Tibial artery (tissue), 4 donors: Measurements from ENCODE around the gene MSMP.
A peak's percentile ranks its signal among the peaks of the same experiment; 100 is the strongest.

Experiments
- DNase-seq, 2 donors: peaks; one replicate each; pipeline ENCODE4 v3.0.0-alpha.2; 2019
- H3K27ac ChIP-seq, 2 donors: fragments of 200-600 bp; sonication (generic) in 1 of 2; 1 replicate in 1 of 2; 2 replicates in 1 of 2; pipeline ENCODE4 v1.5.1; 2018 to 2019; ENCODE audit warnings: mild to moderate bottlenecking in 1 of 2
- H3K27me3 ChIP-seq, 2 donors: fragments of 200-600 bp; sonication (generic) in 1 of 2; one replicate each; pipeline versions ENCODE4 v1.5.1 to v1.6.0; 2016 to 2019
- H3K36me3 ChIP-seq, 3 donors: fragments of 200-600 bp; sonication (generic) in 2 of 3; one replicate each; pipeline ENCODE4 v1.5.1; 2016 to 2019; ENCODE audit warnings: mild to moderate bottlenecking in 2 of 3
- H3K4me1 ChIP-seq, 4 donors: fragments of 200-600 bp; sonication (generic) in 2 of 4; 1 replicate in 3 of 4; 2 replicates in 1 of 4; pipeline ENCODE4 v1.5.1; 2016 to 2019
- H3K4me3 ChIP-seq, 2 donors: fragments of 200-600 bp; sonication (generic) in 1 of 2; 1 replicate in 1 of 2; 2 replicates in 1 of 2; pipeline ENCODE4 v1.5.1; 2018 to 2019; ENCODE audit warnings: mild to moderate bottlenecking in 2 of 2
- H3K9me3 ChIP-seq, 3 donors: fragments of 200-600 bp; sonication (generic) in 1 of 3; one replicate each; pipeline ENCODE4 v1.5.1; 2016 to 2019
- CTCF ChIP-seq, 2 experiments: fragments of 200-600 bp in 1 of 2; fragments of 450-650 bp in 1 of 2; IDR thresholded peaks; one replicate each; pipeline ENCODE4 v1.5.1; 2017 to 2019; ENCODE audit warnings: antibody characterized with exemption in 2 of 2, mild to moderate bottlenecking in 1 of 2, moderate library complexity in 1 of 2
- intact Hi-C: fragments of 100-400 bp; cut with DNase I; formaldehyde crosslinking; loops from one replicate; pipeline ENCODE4 v1.15.0; 2023; ENCODE audit warnings: low total_unique reads

MSMP gene

DNA sequence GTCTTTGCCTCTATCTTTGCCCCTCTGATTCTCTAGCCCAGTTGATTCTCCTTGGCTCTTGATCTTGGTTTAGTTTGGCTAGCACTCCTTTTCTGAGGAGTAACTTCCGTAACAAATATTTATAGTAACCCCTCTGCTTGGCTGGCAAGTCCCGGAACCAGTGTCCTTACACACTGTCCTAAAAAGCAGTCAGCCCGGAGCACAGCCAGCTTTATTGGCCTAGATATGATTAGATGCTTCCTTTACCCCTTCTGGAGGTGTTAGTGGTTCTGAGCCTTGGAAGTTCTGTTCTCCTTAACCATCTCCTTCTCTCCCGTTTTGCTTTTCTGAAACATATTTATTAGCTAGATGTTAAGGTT, 17.0 kb upstream of the MSMP start:
- Histone ChIP-seq H3K27ac (peak overlapping the region; percentile 54 to 59), H3K4me3 (no peak overlapping the region), H3K27me3 (no peaks in the 10 kb centered on the region), H3K36me3 (no peaks in the 10 kb centered on the region), H3K4me1 (peaks cover 0 to 23% (median 18%) of the 10 kb centered on the region in 4 donors), H3K9me3 (no peaks in the 10 kb centered on the region)
- intact Hi-C loops, result no loop called here
- peak; percentile 70 to 74 for DNase-seq
- no peak for TF ChIP-seq CTCF (IDR thresholded peaks at IDR 0.05)

GRCh38 chr9:35769763-35770162, 15.7 kb upstream of the MSMP start:
- Histone ChIP-seq H3K27me3 (no peaks in the 10 kb centered on the region), H3K4me3 (no peak overlapping the region), H3K4me1 (peaks cover 0 to 23% (median 18%) of the 10 kb centered on the region in 4 donors), H3K9me3 (no peaks in the 10 kb centered on the region), H3K27ac (no peak overlapping the region), H3K36me3 (no peaks in the 10 kb centered on the region)
- intact Hi-C loops, result no loop called here
- TF ChIP-seq CTCF (IDR thresholded peaks at IDR 0.05), result no peak
- no peak for DNase-seq

DNA sequence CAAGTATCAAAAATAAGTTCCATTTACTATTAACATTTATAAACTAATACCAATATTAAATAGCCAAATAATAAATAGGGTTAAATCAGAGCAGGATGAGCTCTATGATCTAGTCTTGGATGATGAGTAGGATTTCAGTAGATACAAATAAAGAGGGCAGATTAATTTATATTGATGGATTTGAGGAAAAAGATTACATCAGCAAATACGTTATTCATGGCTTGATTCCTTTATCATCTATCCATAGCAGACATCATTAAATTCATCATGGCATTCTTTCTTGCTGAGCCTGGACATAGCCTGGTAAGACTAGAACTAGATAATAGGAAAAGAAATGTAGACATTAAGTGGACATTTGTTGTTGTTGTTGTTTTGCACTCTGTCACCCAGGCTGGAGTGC, 13.4 kb upstream of the MSMP start:
- Histone ChIP-seq H3K27me3 (no peaks in the 10 kb centered on the region), H3K4me1 (peaks cover 0 to 23% (median 18%) of the 10 kb centered on the region in 4 donors), H3K36me3 (no peaks in the 10 kb centered on the region), H3K4me3 (no peak overlapping the region), H3K27ac (no peak overlapping the region), H3K9me3 (no peaks in the 10 kb centered on the region)
- no peak for TF ChIP-seq CTCF (IDR thresholded peaks at IDR 0.05)
- intact Hi-C loops, result no loop called here
- DNase-seq, result no peak

- no peaks in the 10 kb centered on the region for H3K36me3 ChIP-seq
- no peaks in the 10 kb centered on the region for H3K27me3 ChIP-seq
- no peak overlapping the region for H3K4me3 ChIP-seq
- no peaks in the 10 kb centered on the region for H3K9me3 ChIP-seq
- DNase-seq, result no peak
- TF ChIP-seq CTCF (IDR thresholded peaks at IDR 0.05), result no peak
- intact Hi-C loops, result no loop called here
- H3K27ac ChIP-seq, result no peak overlapping the region
- H3K4me1 ChIP-seq, result peaks cover 0 to 22% (median 17%) of the 10 kb centered on the region in 4 donors
These were observed 12.9 kb upstream of the MSMP start for GRCh38 chr9:35766997-35767396.

GRCh38 chr9:35763803-35764202, 9.7 kb upstream of the MSMP start:
- Histone ChIP-seq H3K4me1 (peaks cover 0 to 20% (median 5%) of the 10 kb centered on the region in 4 donors), H3K27ac (no peak overlapping the region), H3K27me3 (no peaks in the 10 kb centered on the region), H3K36me3 (no peaks in the 10 kb centered on the region), H3K4me3 (no peak overlapping the region), H3K9me3 (no peaks in the 10 kb centered on the region)
- no peak for DNase-seq
- TF ChIP-seq CTCF (IDR thresholded peaks at IDR 0.05), result no peak
- intact Hi-C loops, result no loop called here

DNA sequence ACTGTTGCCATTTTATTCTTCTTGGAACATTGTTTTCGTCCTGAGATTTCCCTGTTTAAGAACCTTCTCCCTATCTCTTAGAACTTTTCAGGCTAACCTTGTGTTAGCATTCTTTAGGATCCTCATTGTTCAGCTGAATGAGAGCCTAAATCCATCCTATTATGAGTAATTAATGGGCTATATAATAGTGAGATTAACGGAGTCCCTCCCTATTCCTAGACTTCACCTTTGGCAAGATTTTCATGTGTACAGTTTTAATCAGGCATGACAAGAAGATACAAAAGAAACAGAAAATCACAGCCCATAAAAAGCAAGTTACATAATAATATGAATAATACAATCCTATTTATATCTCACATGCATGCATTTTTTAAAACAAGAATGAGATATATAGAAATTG, 9.1 kb upstream of the MSMP start:
- intact Hi-C loops, result no loop called here
- no peak overlapping the region for H3K27ac ChIP-seq
- no peaks in the 10 kb centered on the region for H3K36me3 ChIP-seq
- no peaks in the 10 kb centered on the region for H3K9me3 ChIP-seq
- DNase-seq, result no peak
- no peaks in the 10 kb centered on the region for H3K27me3 ChIP-seq
- H3K4me1 ChIP-seq, result peaks cover 0 to 26% (median 10%) of the 10 kb centered on the region in 4 donors
- H3K4me3 ChIP-seq, result no peak overlapping the region
- no peak for TF ChIP-seq CTCF (IDR thresholded peaks at IDR 0.05)
